Ovary (tissue), 9 donors: ENCODE measurements around the gene PNMA8C. TPM values are rescaled to one million over a fixed set of nuclear protein-coding genes. Genes with fewer than 3 reads are reported as not detected.

Experiments used
- DNase-seq, 5 donors: peaks; one replicate each; pipeline ENCODE4 v3.0.0-alpha.2; 2019 to 2020
- H3K27ac ChIP-seq, 2 donors: fragments of 200-600 bp; one replicate each; pipeline versions ENCODE4 v1.5.1 to v1.8.0; 2019 to 2022
- H3K27me3 ChIP-seq: fragments of 200-600 bp; one replicate; pipeline ENCODE4 v1.8.0; 2022
- H3K36me3 ChIP-seq: fragments of 200-600 bp; sonication (generic); one replicate; pipeline ENCODE4 v1.5.1; 2019
- H3K4me1 ChIP-seq: one replicate; pipeline ENCODE4 v1.8.1; 2013; ENCODE audit warnings: mild to moderate bottlenecking, moderate library complexity; ENCODE audit not compliant: insufficient read depth
- H3K4me3 ChIP-seq: fragments of 200-600 bp; sonication (generic); one replicate; pipeline ENCODE4 v1.5.1; 2017
- H3K9me3 ChIP-seq, 2 donors: fragments of 200-600 bp in 1 of 2; sonication (generic) in 1 of 2; one replicate each; pipeline versions ENCODE4 v1.5.1 to v1.8.1; 2013 to 2019; ENCODE audit warnings: mild to moderate bottlenecking in 1 of 2, moderate library complexity in 1 of 2
- CTCF ChIP-seq, 3 donors: fragments of 450-650 bp in 2 of 3; fragments of 200-600 bp in 1 of 3; IDR thresholded peaks; one replicate each; pipeline versions ENCODE4 v1.5.1 to v1.8.0; 2016 to 2022; ENCODE audit warnings: antibody characterized with exemption in 3 of 3, mild to moderate bottlenecking in 1 of 3
- EP300 ChIP-seq: sonication (generic); formaldehyde crosslinking; IDR thresholded peaks from one replicate; pipeline ENCODE4 v1.6.1; 2017; ENCODE audit warnings: antibody characterized with exemption
- POLR2A ChIP-seq: fragments of 450-650 bp; IDR thresholded peaks from one replicate; pipeline ENCODE4 v1.6.1; 2017; ENCODE audit warnings: antibody characterized with exemption, mild to moderate bottlenecking, moderate library complexity
- WGBS, 3 donors: extraction: QIAGEN DNeasy Blood & Tissue Kit in 1 of 3; methylation state at CpG; one replicate each; pipeline versions ENCODE4 v1.1.5 to v1.1.7; 2013 to 2017; 5-methylcytosine and 5-hydroxymethylcytosine counted together
- intact Hi-C, 4 donors: fragments of 100-400 bp; cut with DNase I; formaldehyde crosslinking; loops; one replicate each; pipeline versions ENCODE4 v1.11.0 to v1.15.1; 2022 to 2023
- polyA plus RNA-seq, 2 donors: library from polyadenylated mRNA; stranded (reverse); fragments of 200-250 nt in 1 of 2; fragments of 350-450 nt in 1 of 2; fragmentation: Illumina TruSeq in 1 of 2; extraction: RNeasy Lipid Tissue Mini Kit (QIAGEN cat#74804) in 1 of 2; gene quantifications; one replicate each; pipeline ENCODE4 v1.2.3, GENCODE V29; 2013 to 2014
- total RNA-seq, 7 donors: library from RNA; depleted of rRNA in 2 of 7; stranded (reverse); fragments of >200 nt in 2 of 7; fragmentation: NEBNext Ultra II Directional in 3 of 7; extraction: Animal tissue kit (Norgen Biotek cat#: 25700) in 3 of 7; gene quantifications; one replicate each; pipeline versions ENCODE4 v1.1.0 to v1.2.4, GENCODE V29; 2016 to 2023
- donor health status: DM: no; HTN: no; CAD: no; lungs with moderate emphysema.
- donor health status: DM: no; HTN: no; CAD: no.
- donor health status: Bipolar disorder and iron deficiency.
- donor health status: DM: yes; HTN: yes; CAD: no.
- donor health status: DM: no; HTN: no; CAD: no.
- donor health status: DM: yes; HTN: yes; CAD: no.

Gene PNMA8C
- total and polyA plus RNA-seq, 9 donors = 0.15 to 0.82 (median 0.35) TPM; not detected in 1

GRCh38 chr19:46411925-46412649, 16.6 kb downstream of the PNMA8C start:
- Histone ChIP-seq H3K27ac (peak overlapping the region; percentile 51 to 84), H3K36me3 (no peaks in the 10 kb centered on the region), H3K27me3 (no peaks in the 10 kb centered on the region), H3K4me3 (peak overlapping the region; percentile 64), H3K4me1 (peaks cover 13% of the 10 kb centered on the region), H3K9me3 (no peaks in the 10 kb centered on the region)
- 4 to 5% (median 5%) methylated on average over 47 to 54 of the region's 54 CpGs for WGBS, 3 donors
- intact Hi-C loops = no loop called here
- TF ChIP-seq EP300 = no peak
- DNase-seq = peak in 3 of 5 donors; percentile 43 to 50 (median 50)

GRCh38 chr19:46411088-46411924, 17.4 kb downstream of the PNMA8C start:
- Histone ChIP-seq H3K36me3 (no peaks in the 10 kb centered on the region), H3K4me1 (peaks cover 16% of the 10 kb centered on the region), H3K27me3 (no peaks in the 10 kb centered on the region), H3K9me3 (no peaks in the 10 kb centered on the region), H3K4me3 (peak overlapping the region; percentile 64), H3K27ac (peak overlapping the region; percentile 51 to 84)
- DNase-seq = peak in 2 of 5 donors; percentile 39 to 48
- intact Hi-C loops = no loop called here
- TF ChIP-seq EP300 (no peak), CTCF (IDR thresholded peaks at IDR 0.05) (no peak), POLR2A (no peak)
- 8 to 22% (median 12%) methylated on average over 13 of the region's 13 CpGs for WGBS, 3 donors

GRCh38 chr19:46410205-46411087, 18.3 kb downstream of the PNMA8C start:
- no peaks in the 10 kb centered on the region for H3K27me3 ChIP-seq
- DNase-seq = no peak
- H3K9me3 ChIP-seq = no peaks in the 10 kb centered on the region
- no peaks in the 10 kb centered on the region for H3K36me3 ChIP-seq
- TF ChIP-seq POLR2A (no peak), CTCF (IDR thresholded peaks at IDR 0.05) (no peak), EP300 (no peak)
- no peak overlapping the region for H3K27ac ChIP-seq
- WGBS, 3 donors = 55 to 68% (median 61%) methylated on average over 13 of the region's 13 CpGs
- intact Hi-C loops = no loop called here
- peak overlapping the region; percentile 64 for H3K4me3 ChIP-seq
- peaks cover 21% of the 10 kb centered on the region for H3K4me1 ChIP-seq

- intact Hi-C loops = no loop called here
- no peak for TF ChIP-seq EP300
- TF ChIP-seq CTCF (IDR thresholded peaks at IDR 0.05) = no peak
- TF ChIP-seq POLR2A = no peak
- DNase-seq = peak in 1 of 5 donors; percentile 47
- Histone ChIP-seq H3K4me1 (peaks cover 23% of the 10 kb centered on the region), H3K36me3 (no peaks in the 10 kb centered on the region), H3K4me3 (no peak overlapping the region), H3K27ac (peak overlapping the region in 1 of 2 donors; percentile 68), H3K27me3 (no peaks in the 10 kb centered on the region), H3K9me3 (no peaks in the 10 kb centered on the region)
- WGBS, 3 donors = 38 to 48% (median 43%) methylated on average over 3 of the region's 3 CpGs
Observed at GRCh38 chr19:46409191-46409590, 19.5 kb downstream of the PNMA8C start.
